Activated CD4-positive, CD25-positive, alpha-beta regulatory T cell treated with anti-CD3 and anti-CD28 coated beads, Interleukin-2, amount 50 U/mL, for 72 hours (primary cell): Measurements from ENCODE around the gene CACNG4.

Experiments used
- DNase-seq: peaks from one replicate; pipeline ENCODE4 v3.0.0; 2021

CACNG4 gene

DNA sequence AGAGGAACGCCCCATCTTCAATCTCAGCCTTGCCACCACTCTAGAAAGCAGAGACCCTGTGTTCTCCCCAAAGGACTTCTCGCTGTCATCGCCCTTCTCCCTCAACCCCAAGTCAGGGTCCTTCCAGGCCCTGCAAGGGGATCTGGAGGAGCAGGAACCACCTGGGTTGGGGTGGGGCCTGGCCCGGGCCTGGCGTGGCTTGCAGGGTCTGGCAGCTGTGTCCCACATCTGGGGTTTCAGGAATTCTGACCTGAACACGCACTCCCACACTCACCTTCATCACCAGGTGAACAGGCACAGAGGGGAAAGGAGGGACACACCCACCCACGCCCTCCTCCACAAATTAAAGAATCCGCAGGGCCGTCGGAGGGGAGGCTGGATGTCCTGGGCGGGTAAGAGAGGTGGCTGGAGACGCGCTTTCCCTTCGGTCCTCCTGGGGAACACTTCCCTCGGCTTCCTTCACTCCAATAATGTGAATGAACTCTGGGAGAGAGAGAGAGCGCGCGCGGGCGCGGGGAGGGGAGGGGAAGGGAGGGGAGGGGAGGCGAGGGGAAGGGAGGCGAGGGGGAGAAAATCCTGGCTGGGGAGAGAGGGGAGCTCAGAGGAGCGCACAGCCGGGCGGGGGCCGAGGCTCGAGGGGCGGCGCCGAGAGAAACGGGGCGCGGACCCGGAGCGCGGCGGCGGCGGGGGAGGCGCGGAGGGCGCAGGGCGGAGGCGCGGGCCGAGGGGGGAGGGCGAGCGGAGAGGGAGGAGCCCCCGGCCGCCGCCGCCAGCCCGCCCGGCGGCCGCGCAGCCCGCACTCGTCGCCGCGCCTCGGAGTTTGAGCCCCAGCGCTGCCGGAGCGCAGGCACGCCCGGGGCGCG, at the start of gene CACNG4:
Gene CACNG4 (plus strand): TSS at position 799 of the 863 bp plus-strand sequence. CDS start 205 bp downstream, outside the sequence.
- no peak for DNase-seq

DNA sequence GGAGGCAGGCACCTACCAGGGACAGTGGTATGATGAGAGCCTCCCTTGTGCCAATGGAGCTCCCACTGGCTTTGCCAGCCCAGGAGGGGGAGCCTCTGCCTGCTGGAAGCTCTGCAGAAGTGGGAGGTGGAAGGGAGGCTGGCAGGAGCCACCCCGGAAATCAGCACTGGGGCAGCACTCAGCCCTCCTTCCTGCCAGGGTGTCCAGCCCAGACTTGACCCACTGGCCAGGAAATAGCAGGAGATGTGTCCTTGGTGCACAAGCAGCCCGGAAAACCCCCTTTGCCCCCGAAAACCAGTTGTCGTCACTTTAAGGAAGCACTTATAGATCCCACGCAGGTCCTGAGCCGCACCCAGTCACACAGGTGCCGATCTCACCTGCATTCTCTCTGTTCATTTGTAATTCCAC, 49.3 kb upstream of the CACNG4 start:
- DNase-seq, result no peak

DNA sequence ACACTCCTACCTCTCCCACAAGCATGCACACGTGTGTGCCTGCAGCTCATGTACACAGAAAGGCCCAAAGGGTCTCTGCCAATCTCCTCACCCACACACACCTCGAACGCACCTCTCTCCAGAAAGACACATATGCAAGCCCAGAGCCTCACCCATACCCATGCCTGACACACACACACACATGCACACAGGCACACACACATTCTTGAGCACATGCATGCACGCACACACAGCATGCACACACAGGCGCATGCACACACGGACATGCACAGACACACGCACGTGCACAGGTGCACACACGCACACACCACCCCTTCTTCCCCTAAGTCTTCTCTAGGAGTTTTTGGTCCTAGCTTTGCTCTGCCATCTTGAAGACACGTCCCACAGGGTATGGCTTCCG, 48.7 kb upstream of the CACNG4 start:
- no peak for DNase-seq

DNA sequence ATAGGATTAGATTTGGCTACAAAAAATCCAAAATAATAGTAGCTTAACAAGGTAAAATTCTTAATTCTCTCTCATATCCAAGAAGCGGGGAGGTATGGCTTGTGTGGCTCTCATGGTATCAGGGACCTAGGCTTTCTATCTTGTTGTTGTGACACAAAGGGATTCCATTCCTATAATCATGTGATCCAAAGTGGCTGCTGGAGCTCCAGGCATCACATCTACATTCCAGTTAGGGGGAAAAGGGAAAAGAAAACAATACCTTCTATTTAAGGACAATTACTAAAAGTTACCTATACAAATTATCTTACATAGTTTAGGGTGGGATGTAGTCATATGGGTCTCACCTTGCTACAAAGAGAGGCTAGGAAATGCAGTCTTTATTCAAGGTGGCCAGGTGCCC, 47.6 kb upstream of the CACNG4 start:
- no peak for DNase-seq

DNA sequence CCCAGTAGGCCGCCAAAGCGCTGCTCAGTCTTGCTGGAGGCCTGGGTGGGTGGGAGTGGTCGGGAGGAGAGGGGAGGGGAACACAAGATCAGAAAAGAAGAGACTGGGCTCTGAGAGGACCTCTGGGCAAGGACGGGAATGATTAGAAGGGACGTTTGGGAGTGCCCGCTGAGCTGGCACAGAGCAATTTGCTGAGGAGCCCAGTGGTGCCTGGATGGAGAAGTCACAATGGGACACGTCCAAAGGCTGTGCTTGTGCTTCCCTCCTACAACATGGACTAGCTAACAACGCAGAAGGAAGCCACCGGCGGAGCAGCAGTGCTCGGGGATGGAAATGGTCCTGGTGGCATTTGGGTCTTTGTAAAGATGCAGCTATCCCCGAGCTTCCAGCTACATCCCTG, 45.6 kb upstream of the CACNG4 start:
- no peak for DNase-seq

DNA sequence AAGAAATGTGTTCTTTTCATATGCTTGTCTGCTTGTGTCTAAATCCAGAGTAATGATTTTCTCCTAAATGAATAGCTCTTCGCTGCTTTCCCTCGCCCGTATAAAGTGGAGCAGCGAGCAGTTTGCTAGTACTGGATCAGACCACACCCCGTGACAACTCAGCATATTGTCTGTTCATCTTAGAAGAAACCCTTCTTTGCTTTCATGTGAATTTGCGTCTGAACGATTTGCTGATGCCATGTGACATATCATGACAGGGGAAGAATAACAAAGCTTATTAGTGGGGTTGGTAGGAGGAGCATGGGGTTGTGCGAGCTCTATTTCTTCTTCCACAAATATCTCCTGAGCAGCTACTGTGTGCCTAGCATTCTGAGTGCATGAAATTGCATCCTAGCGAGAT, 44.1 kb upstream of the CACNG4 start:
- no peak for DNase-seq

DNA sequence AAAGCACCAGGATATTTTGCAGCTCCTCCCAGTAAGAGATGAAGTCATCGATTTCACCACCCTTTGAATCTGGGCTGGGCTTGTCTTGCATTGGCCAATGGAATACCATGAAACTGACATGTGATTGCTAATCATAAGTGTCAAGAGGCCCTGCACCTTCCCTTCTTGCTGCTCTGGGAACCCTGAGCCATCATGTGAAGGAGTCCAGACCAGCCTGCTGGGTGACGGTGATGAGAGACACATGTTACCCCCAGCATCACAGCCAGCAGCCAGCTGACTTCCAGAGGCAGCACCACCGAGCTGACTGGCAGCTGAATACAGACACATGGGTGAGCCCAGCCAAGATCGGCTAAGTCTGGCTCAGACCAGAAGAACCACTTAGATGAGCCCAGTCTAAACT, 43.6 kb upstream of the CACNG4 start:
- DNase-seq, result no peak

DNA sequence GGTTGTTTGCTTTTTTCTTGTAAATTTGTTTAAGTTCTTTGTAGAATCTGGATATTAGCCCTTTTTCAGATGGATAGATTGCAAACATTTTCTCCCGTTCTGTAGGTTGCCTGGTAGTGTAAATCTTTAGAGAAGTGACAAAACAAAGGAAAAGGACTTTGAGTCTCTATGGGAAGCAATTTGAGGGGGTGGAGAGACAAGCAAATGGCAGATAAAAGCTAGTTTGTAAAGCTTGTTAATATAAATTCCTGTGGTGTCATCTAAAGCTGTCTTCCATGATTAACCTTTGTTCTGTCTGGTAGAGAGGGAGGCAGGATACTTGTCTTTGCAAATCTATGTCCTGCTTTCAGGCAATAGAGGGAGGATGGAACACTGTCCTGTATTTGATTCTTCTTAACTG, 40.6 kb upstream of the CACNG4 start:
- no peak for DNase-seq

DNA sequence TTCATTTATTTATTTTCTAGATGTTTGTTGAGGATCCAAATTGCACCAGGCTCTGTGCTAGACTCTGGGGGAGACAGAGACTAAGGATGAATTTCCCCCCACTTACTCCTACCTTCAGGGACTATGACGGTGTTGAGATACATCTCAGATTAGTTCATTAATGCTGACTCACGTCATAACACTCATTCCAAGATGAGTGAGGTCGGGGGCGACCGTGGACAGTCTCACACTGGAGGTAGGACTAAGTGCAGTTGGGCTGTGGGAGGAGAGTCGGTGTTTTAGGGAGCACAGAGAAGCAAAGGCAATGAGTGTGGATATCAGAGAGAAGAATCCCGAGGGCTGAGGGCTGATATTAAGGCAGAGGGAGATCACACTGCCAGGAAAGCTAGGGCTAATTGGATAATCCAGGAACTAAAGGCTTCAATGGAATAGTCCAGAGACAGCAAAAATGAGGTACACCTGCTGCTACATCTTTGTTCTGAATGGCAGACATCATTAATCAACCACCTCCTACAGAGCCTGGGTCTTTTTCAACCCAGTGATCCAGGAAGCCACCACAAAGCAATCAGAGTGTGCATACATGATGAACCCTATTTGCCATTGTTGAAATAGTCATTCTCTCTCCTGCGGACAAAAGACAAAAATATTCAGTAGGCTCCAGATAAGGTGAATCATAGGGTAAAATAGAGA, 38.6 kb upstream of the CACNG4 start:
- DNase-seq, result no peak

DNA sequence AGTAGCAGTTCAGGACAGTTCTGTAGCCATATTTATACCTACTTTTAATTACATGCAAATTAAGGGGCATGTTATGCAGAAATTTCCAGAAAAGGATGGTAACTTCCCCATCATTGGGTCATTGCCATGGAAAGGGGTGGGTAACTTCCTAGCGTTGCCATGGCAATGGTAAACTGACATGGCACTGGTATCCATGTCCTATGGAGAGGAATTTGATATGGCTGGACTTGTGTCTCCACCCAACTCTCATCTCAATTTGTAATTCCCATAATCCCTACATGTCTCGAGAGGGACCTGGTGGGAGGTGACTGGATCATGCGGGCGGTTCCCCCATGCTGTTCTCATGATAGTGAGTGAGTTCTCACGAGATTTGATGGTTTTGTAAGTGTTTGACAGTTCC, 35.6 kb upstream of the CACNG4 start:
- no peak for DNase-seq

DNA sequence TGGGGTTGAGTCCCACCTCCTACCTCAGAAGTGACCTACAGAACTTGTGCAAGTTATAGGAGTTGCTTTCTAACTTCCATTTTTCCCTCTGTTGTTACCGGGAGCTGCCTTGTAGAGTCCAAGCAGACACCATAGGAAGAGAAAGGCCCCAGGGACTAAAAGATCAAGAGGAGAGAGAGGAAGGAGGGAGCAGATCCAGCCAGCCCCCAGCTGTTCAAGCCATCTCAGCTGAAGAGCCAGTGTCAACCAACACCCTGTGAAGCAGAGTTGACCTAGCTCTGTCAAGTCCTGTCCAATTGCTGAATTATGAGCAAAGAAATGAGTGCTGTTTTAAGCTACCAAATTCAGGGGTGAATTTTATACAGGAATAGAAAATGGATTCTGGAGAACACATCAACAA, 34.9 kb upstream of the CACNG4 start:
- DNase-seq, result no peak

DNA sequence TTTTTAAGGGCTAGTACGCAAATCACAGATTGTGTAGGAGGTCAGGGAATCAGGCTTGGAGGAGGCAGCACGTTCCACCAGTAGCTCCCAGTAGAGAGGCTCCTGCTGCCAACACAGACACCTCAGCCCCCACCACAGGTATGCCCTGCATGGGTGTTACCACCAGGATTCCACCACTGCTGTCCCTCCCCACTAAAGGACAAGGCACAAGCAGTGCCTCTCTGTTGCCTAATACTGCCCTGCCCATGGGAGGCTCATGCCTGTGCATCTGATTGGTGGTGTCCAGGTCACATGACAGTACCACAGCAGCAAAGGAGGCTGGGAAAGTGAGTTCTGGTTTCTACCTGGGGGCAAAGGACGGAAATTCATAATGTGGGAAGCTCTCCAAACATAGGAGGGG, 33.6 kb upstream of the CACNG4 start:
- no peak for DNase-seq

DNA sequence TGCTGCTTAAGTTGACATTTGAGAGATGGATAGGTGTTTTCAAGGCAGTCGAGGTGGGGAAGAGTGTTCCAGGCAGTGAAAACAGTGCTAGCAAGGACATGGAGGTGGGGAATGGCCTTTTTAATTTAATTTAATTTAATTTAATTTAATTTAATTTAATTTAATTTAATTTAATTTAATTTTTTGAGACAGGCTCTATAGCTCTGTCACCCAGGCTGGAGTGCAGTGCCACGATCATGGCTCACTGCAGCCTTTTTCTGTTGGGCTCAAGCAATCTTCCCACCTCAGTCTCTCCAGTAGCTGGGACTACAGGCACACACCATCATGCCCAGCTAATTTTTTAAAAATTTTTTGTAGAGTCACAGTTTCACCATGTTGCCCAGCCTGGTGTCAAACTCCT, 32.2 kb upstream of the CACNG4 start:
- no peak for DNase-seq

DNA sequence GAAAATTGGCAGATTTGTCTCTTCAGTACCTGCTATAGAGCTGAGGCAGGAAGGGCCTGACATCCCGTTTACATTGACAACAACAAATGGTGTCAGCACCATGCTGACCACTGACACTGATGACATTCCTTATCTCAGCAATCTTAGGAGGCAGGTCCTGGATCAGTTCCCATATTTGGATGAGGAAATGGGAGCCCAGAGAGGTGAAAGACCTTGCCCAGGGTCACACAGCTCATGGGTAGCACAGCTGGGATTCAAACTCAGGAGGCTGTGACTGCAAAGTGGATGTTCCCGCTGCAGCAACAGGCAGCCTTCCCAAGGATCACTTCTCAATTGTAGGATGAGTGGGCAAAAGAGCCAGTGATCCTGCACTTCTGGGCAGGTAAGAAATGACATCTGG, 30.5 kb upstream of the CACNG4 start:
- DNase-seq, result no peak

DNA sequence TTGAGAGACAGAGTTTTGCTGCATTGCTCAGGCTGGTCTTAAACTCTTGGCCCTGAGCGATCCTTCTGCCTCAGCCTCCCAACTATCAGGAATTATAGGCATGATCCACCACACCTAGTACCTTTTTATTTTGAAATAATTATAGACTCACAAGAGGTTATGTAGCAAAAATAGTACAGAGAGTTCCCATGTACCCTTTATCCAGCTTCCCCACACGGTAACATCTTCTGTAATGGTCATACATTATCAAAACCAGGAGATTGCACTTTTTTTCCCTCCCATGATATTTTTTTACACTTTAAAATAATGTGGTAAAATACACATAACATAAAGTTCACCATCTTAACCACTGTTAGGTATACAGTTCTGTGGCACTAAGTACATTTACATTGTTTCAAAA, 28.8 kb upstream of the CACNG4 start:
- no peak for DNase-seq

DNA sequence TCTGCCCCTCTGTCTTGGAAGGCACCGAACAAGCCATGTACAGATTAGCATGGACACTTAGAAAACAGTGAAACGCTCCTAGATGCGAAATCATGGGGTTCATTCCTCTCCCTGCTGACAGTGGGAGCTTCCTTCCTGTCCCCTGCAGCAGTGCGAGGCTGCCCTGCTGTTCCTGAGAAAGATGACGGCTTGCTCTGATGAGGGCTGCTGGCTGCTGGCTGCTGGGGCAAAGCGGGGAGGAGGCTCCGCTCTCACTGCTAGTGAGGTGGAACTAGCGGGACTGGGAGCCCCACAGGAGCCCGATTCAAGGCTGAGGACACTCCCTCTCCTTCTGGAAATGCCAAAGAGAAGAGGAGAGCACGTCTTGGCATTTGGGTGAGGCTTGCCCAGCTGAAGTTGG, 25.9 kb upstream of the CACNG4 start:
- DNase-seq, result no peak

DNA sequence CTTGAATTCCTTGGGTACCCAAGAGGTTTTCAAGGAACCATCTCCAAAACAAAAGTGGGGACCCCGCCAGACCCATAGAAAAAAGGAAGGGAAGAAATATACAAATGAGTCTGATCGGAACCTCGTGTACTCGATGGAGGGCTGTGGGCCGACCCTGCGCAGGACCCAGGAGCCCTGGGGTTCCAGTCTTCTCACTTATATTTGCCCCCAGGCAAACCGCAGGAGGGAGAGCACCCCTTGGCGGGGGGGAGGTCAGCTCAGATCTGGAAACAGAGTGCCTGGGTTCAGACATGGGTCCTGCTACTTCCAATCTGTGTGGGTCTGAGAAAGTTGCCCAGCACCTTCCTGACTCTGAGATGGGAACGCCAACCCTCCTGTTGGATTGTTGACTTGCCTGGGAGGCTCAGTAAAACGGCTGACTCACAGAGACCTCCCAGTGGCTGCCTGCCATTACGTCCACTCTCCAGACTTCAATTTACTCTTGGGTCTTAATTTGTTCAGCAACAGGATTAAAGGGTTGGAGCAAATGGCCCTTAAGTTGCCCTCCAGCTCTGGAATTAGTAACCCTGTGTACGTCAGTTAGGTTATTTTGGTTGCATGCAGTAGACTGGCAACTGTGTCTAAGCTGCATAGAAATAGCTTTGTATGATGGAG, 24.9 kb upstream of the CACNG4 start:
- no peak for DNase-seq

DNA sequence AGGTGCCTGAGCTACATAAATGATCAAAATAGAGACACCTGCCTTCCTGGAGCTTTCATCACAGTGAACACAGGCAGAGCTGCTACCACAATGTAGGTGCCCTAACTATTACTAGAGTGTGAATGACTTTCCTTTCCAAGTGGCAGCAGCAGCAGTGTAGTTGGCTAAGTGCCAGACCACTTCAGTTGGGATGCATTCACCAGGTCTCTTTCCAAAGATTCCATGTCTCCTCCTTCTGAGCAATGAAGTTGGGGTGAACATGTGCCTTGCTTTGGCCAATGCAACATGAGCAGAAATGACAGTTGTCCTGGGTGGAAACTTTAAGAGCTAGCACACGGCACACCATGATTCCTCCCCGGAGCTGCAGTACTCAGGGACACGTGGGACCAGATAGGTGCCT, 23.3 kb upstream of the CACNG4 start:
- DNase-seq, result no peak

DNA sequence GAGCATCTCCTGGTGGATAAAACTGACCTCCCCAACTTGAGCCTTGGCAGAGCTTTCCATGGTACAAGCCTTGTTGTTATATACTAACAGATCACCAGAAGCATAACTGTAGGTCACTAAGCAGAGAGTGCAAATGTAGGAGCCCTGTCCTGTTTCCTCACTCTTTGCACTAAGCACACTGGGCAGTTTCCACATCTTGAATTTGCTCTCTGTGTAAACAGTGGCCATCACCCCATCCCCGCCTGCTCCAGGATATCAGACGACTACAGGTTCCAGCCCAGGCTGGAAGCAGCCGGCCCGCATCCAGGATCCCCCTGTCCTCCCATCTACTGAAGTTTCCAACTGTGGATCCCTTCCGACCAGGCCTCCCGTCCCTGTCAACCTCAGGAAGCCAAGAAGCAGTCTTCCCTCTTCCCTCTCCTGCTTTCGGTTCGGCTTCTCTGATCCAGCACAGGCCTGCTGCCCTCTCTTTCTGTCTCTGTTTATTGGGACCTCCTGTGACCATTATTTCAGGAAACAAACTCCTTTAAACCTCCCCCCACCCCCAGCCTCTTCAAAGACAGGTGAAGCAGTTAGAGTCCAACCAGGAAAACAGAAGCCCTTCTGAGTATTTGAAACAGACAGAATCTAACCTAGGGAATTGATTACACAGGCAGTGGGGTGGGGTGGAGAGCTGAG, 22.6 kb upstream of the CACNG4 start:
- DNase-seq, result no peak

DNA sequence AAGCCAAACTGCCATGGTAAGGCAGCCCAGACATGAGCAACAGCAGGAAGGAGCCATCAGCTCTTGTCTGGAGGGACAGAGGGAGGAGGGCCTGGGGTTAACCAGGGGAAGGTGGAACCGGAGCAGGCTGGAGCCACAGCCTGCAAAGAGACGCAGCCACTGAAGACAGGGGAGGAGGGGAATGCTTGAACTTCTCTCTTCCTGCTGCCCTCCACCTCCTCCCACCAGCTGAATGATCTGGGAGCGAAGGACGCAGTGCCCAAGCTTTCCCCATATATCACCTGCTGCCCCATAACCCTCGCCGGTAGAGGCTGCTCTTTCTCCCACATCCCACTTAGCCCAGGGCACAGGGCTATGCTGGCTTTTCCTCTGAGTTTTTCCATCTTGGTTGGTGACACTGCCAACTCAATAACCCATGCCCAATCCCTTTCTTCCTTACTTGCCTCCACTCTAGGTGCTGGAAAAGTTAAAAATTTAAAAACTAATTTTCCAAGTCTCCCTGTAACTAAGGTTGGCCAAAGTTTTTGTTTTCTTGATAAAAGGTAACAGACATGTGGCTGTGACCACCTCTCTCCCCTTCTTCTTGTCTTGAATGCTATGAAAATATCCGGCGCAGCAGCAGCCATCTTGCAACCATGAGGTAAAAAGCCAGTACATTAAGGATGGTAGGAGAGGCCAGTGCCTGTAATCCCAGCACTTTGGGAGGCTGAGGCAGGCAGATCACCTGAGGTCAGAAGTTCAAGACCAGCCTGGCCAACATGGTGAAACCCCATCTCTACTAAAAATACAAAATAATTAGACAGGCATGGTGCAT, 21.8 kb upstream of the CACNG4 start:
- DNase-seq, result no peak

DNA sequence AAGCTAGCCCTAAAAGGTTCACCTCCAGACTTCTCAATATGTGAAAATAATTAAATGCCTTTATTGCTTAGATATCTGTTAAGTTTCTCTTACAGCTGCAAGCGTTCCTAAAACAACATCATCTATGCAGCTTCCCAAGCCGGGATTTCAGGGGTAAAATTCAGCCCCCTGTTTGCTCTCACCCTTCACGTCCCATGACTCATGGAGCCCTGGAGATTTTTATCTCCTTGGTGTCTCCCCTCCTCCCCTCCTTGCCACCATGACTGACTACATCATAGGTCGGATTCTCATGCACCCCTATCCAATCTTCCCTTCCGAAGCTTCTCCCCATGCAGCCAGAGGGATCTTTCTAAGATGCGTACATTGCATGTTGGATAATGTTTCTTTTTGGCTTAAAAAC, 21.0 kb upstream of the CACNG4 start:
- DNase-seq, result no peak

DNA sequence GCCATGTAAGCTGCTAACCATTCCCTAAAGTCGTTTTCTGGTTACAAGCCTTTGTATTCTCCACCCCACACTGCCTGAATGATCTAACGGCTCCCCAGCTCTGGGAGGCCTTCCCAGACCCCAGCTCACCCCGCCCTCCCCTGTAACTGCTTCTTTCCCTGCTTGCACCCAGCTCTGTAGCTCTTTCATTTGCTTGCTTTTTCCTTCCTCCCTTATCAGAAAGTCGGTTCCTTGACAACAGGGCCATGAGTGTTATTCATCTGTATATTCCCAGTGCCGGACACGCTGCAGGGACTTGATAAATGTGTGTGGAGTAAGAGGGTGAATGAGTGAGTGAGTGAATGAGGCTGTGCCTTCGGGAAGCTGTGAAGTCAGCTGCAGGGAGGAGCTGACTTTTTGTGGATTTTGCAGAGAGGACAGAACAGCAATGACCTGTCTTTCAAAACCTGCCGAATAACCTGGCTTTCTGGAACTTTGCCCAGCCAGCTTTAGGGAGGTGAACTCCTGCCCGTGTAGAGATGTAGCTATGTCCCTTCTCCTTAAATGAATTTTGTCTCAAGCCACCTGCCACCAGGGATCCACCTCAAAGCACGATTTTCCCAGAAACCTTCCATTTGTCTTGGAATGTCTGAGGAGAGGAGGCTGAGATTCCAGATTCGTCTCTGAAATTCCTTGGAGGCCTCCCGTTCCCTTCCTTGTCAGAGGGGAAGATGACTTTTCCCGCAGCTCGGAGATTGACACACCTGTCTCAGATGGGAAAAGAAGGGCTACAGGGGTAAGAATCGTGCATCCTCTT, 20.0 kb upstream of the CACNG4 start:
- no peak for DNase-seq
